DOHH2 (cell line): ENCODE results near the gene BARX1.

ENCODE experiments used
- H3F3A ChIP-seq: fragments of 200-600 bp; sonication (generic), shearing (Covaris generic); 2 replicates; pipeline ENCODE4 v1.6.0; 2016; ENCODE audit warnings: antibody characterized with exemption, mild to moderate bottlenecking; ENCODE audit not compliant: control insufficient read depth, insufficient read depth
- H3K27ac ChIP-seq: fragments of 200-600 bp; sonication (generic); 2 replicates; pipeline ENCODE4 v1.5.1; 2014; ENCODE audit warnings: low read depth, mild to moderate bottlenecking, low read length, moderate library complexity
- H3K27me3 ChIP-seq: fragments of 200-600 bp; sonication (generic); 2 replicates; pipeline ENCODE4 v1.6.1; 2014; ENCODE audit warnings: mild to moderate bottlenecking, low read length, mixed read lengths; ENCODE audit not compliant: control insufficient read depth
- H3K36me3 ChIP-seq: fragments of 200-600 bp; sonication (generic); 2 replicates; pipeline ENCODE4 v1.6.1; 2014; ENCODE audit warnings: mild to moderate bottlenecking, low read length, moderate library complexity, mixed read lengths; ENCODE audit not compliant: control insufficient read depth
- H3K4me1 ChIP-seq: fragments of 200-600 bp; sonication (generic); 2 replicates; pipeline ENCODE4 v1.6.1; 2014; ENCODE audit warnings: mild to moderate bottlenecking, low read length, mixed read lengths; ENCODE audit not compliant: control insufficient read depth
- H3K4me2 ChIP-seq: fragments of 200-600 bp; sonication (generic); 2 replicates; pipeline ENCODE4 v1.6.0; 2014; ENCODE audit warnings: mild to moderate bottlenecking, low read length, moderate library complexity
- H3K4me3 ChIP-seq: fragments of 200-600 bp; sonication (generic); 2 replicates; pipeline ENCODE4 v1.5.1; 2014; ENCODE audit warnings: mild to moderate bottlenecking, low read length, mixed read lengths
- H3K79me2 ChIP-seq: fragments of 200-600 bp; sonication (generic); 2 replicates; pipeline ENCODE4 v1.6.1; 2014; ENCODE audit warnings: mild to moderate bottlenecking, low read length, mixed read lengths; ENCODE audit not compliant: control insufficient read depth
- H3K9me2 ChIP-seq: fragments of 200-600 bp; sonication (generic); replicated peaks from 2 replicates; pipeline ENCODE4 v1.6.1; 2014; ENCODE audit warnings: mild to moderate bottlenecking, low read length, mixed read lengths; ENCODE audit not compliant: control insufficient read depth
- H3K9me3 ChIP-seq: fragments of 200-600 bp; sonication (generic); 2 replicates; pipeline ENCODE4 v1.6.1; 2014; ENCODE audit warnings: antibody characterized with exemption, low read length, mixed read lengths; ENCODE audit not compliant: control insufficient read depth, insufficient read depth
- H4K20me1 ChIP-seq: fragments of 200-600 bp; sonication (generic); 2 replicates; pipeline ENCODE4 v1.6.0; 2014; ENCODE audit warnings: low read depth, mild to moderate bottlenecking, antibody characterized with exemption, low read length, moderate library complexity; ENCODE audit not compliant: control insufficient read depth, insufficient read depth
- CTCF ChIP-seq: fragments of 200-600 bp; sonication (generic); IDR thresholded peaks from one replicate; pipeline ENCODE4 v1.5.1; 2014; ENCODE audit warnings: antibody characterized with exemption, mild to moderate bottlenecking, low read depth, low read length; ENCODE audit not compliant: poor library complexity, severe bottlenecking
- EZH2phosphoT487 ChIP-seq: fragments of 200-600 bp; sonication (generic); IDR thresholded peaks from 2 replicates; pipeline ENCODE4 v1.6.1; 2017; ENCODE audit warnings: borderline replicate concordance, mild to moderate bottlenecking, antibody characterized with exemption, low read length, moderate library complexity, mixed read lengths

Gene BARX1

GRCh38 chr9:93955981-93956784 lies 1.0 kb upstream of the BARX1 start:
- Histone ChIP-seq H3K27me3 (peaks cover 63% of the 10 kb centered on the region), H3F3A (no peaks in the 10 kb centered on the region), H3K9me2 (no peaks in the 10 kb centered on the region), H3K4me3 (no peak overlapping the region), H3K79me2 (no peaks in the 10 kb centered on the region), H4K20me1 (no peaks in the 10 kb centered on the region), H3K4me1 (peaks cover 15% of the 10 kb centered on the region), H3K4me2 (no peak overlapping the region), H3K36me3 (no peaks in the 10 kb centered on the region), H3K27ac (no peak overlapping the region), H3K9me3 (no peaks in the 10 kb centered on the region)
- TF ChIP-seq CTCF = no peak
- TF ChIP-seq EZH2phosphoT487 = no peak

GRCh38 chr9:93954434-93955061 lies 607 bp downstream of the BARX1 start:
- H3F3A ChIP-seq = no peaks in the 10 kb centered on the region
- peaks cover 56% of the 10 kb centered on the region for H3K27me3 ChIP-seq
- no peaks in the 10 kb centered on the region for H3K9me3 ChIP-seq
- H4K20me1 ChIP-seq = no peaks in the 10 kb centered on the region
- H3K4me3 ChIP-seq = no peak overlapping the region
- no peak overlapping the region for H3K4me2 ChIP-seq
- peaks cover 13% of the 10 kb centered on the region for H3K4me1 ChIP-seq
- no peaks in the 10 kb centered on the region for H3K79me2 ChIP-seq
- H3K9me2 ChIP-seq = no peaks in the 10 kb centered on the region
- H3K36me3 ChIP-seq = no peaks in the 10 kb centered on the region
- no peak overlapping the region for H3K27ac ChIP-seq
- TF ChIP-seq CTCF (no peak), EZH2phosphoT487 (no peak)

GRCh38 chr9:93953496-93954433 lies 1.4 kb downstream of the BARX1 start:
- peaks cover 7% of the 10 kb centered on the region for H3K4me1 ChIP-seq
- no peak overlapping the region for H3K4me3 ChIP-seq
- H3K27me3 ChIP-seq = peaks cover 48% of the 10 kb centered on the region

More at GRCh38 chr9:93953496-93954433, 1.4 kb downstream of the BARX1 start:
- H3K36me3 ChIP-seq = no peaks in the 10 kb centered on the region
- H3K9me2 ChIP-seq = no peaks in the 10 kb centered on the region
- no peak overlapping the region for H3K4me2 ChIP-seq
- H3K27ac ChIP-seq = no peak overlapping the region
- H3K79me2 ChIP-seq = no peaks in the 10 kb centered on the region
- H3F3A ChIP-seq = no peaks in the 10 kb centered on the region
- TF ChIP-seq CTCF = no peak
- TF ChIP-seq EZH2phosphoT487 = no peak
- no peaks in the 10 kb centered on the region for H3K9me3 ChIP-seq
- no peaks in the 10 kb centered on the region for H4K20me1 ChIP-seq
